ENCODE measurements around the gene CGB8. TPM values are rescaled to one million over a fixed set of nuclear protein-coding genes. Genes with fewer than 3 reads are reported as not detected.

Gene CGB8
- total RNA-seq, 1 experiment from 2014 or later, result not detected

DNA sequence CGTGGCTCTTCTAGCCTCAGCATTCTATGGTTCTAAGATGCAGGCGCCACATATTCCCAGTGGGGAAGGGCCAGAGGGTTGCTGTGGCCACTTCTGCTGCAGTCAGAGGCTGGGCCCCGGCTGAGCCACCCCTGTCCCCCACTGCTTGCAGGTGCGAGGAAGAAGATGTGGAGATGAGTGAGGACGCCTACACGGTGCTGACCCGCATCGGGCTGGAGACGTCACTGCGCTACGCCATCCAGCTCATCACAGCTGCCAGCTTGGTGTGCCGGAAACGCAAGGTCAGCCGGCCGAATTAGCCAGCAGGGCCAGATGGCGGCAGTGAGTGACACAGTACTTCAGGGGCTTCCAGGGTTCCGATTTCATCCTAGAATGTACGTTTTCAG is 34.0 kb downstream of the CGB8 start:
- Histone ChIP-seq H3K36me3 (replicated peaks; ENCODE audit: control insufficient read depth, insufficient read depth, low read length) (peaks cover 27% of the 10 kb centered on the region), H3K27me3 (ENCODE audit: control insufficient read depth, insufficient read depth, low read length) (peaks cover 18% of the 10 kb centered on the region), H3K4me3 (ENCODE audit: insufficient read depth, low read depth, low read length) (no peak overlapping the region)
- DNase-seq, result no peak

DNA sequence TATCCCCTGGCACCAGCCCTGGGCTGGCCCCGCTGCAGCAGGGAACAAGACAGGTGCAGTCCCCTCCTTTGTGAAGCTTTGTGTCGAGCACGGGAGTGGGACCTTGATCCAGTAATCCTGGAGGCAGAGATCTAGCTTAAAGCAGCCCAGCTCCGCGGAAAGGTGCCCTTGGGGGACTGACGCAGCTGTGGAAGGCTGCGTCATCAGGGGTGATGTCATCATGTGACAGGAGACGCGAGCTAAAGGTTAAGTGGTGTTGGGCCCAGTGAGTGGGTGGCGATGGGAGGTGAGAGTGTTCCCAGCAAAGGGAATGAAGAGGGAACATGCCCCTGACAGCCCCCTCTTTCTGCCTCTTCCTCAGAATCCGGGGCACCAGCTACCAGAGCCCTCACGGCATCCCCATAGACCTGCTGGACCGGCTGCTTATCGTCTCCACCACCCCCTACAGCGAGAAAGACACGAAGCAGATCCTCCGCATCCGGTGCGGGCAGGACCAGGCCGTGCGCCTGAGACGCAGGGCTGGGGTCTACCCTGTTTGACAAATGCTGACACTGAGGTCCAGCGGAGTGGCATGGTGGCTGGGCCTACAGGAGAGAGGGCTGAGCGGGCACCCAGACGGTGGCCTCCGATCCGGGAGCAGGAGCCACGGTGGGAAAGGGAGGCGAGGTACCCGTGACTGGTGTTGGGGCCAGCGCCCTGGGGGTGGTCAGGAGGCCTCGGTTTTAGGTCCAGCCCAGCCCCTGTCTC is 34.6 kb downstream of the CGB8 start:
- H3K4me3 ChIP-seq (ENCODE audit: insufficient read depth, low read depth, low read length), result no peak overlapping the region
- no peak for DNase-seq
- H3K27me3 ChIP-seq (ENCODE audit: control insufficient read depth, insufficient read depth, low read length), result peaks cover 18% of the 10 kb centered on the region

GRCh38 chr19:49011194-49011593 is 37.7 kb downstream of the CGB8 start:
- Histone ChIP-seq H3K27me3 (ENCODE audit: control insufficient read depth, insufficient read depth, low read length) (no peaks in the 10 kb centered on the region), H3K4me3 (ENCODE audit: insufficient read depth, low read depth, low read length) (no peak overlapping the region), H3K36me3 (replicated peaks; ENCODE audit: control insufficient read depth, insufficient read depth, low read length) (peaks cover 39% of the 10 kb centered on the region)
- peak; percentile 36 for DNase-seq

More for the DNA sequence above, 34.6 kb downstream of the CGB8 start:
- H3K36me3 ChIP-seq (replicated peaks; ENCODE audit: control insufficient read depth, insufficient read depth, low read length), result peaks cover 30% of the 10 kb centered on the region

DNA sequence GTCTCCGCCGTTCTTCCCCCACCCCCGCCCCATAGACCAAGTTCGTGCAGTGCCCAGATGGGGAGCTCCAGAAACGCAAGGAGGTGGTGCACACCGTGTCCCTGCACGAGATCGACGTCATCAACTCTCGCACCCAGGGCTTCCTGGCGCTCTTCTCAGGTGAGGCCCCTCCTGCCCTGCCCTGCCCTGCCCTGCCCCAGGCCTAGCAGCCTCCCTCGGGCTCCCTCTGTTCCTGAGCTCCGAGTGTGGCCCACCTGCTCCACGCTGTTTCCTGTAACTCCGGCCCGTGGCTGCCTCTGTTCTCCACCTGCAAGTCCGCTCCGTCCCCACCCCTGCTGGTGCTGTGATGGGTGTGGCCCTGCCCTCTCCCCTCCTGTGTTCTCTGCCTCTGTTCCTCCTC is 38.5 kb downstream of the CGB8 start:
- DNase-seq, result no peak
- Histone ChIP-seq H3K27me3 (ENCODE audit: control insufficient read depth, insufficient read depth, low read length) (no peaks in the 10 kb centered on the region), H3K4me3 (ENCODE audit: insufficient read depth, low read depth, low read length) (no peak overlapping the region), H3K36me3 (replicated peaks; ENCODE audit: control insufficient read depth, insufficient read depth, low read length) (peaks cover 39% of the 10 kb centered on the region)

DNA sequence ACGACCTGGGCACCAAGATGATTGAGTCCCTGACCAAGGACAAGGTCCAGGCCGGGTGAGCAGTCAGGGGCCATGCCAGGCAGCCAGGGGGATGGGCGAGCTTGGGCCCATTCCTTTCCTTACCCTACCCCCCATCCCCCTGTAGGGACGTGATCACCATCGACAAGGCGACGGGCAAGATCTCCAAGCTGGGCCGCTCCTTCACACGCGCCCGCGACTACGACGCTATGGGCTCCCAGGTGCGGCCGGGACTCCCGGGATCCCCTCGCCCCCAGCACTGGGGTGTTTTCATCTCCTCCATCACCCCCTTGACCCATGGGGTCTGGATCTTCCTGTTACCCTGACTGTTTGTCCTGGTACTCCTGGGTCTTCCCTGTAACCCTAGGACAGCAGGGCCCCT is 39.1 kb downstream of the CGB8 start:
- no peaks in the 10 kb centered on the region for H3K27me3 ChIP-seq (ENCODE audit: control insufficient read depth, insufficient read depth, low read length)
- no peak overlapping the region for H3K4me3 ChIP-seq (ENCODE audit: insufficient read depth, low read depth, low read length)
- DNase-seq, result peak; percentile 62
- peaks cover 41% of the 10 kb centered on the region for H3K36me3 ChIP-seq (replicated peaks; ENCODE audit: control insufficient read depth, insufficient read depth, low read length)

GRCh38 chr19:49006905-49007304 is 42.0 kb downstream of the CGB8 start:
- DNase-seq, result no peak
- H3K36me3 ChIP-seq (replicated peaks; ENCODE audit: control insufficient read depth, insufficient read depth, low read length), result peaks cover 47% of the 10 kb centered on the region
- no peaks in the 10 kb centered on the region for H3K27me3 ChIP-seq (ENCODE audit: control insufficient read depth, insufficient read depth, low read length)
- H3K4me3 ChIP-seq (ENCODE audit: insufficient read depth, low read depth, low read length), result no peak overlapping the region

DNA sequence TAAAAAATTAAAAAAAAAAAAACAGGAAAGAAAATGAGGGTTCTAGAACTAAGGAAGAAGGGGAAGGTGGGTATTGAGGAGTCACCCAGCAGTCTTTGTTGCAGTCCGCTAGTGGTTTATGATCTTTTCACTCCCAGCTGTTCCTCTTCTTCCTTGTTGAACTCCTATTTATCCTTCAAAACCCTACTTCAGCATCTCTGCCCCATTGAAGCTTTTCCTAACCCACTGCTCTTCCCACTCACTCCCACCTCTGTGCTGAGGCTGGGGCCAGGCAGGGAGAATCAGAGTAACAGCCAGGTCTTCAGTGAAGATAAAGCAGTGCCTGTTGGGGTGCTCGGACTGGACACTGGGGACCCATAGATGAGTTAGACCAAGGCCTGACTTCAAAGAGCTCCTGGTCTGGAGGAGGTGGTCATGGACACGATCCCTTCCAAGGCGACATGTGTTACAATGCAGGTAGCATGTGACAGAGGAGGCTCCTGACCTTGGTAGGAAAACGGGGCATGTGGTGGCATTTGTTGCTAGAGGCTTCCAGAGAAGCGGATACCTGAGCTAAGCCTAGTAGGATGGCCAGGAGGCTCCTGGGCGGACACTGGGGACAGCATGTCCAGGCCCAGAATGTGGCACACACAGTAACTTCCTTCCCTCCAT is 43.8 kb downstream of the CGB8 start:
- Histone ChIP-seq H3K27me3 (ENCODE audit: control insufficient read depth, insufficient read depth, low read length) (no peaks in the 10 kb centered on the region), H3K36me3 (replicated peaks; ENCODE audit: control insufficient read depth, insufficient read depth, low read length) (peaks cover 40% of the 10 kb centered on the region), H3K4me3 (ENCODE audit: insufficient read depth, low read depth, low read length) (no peak overlapping the region)
- DNase-seq, result no peak

DNA sequence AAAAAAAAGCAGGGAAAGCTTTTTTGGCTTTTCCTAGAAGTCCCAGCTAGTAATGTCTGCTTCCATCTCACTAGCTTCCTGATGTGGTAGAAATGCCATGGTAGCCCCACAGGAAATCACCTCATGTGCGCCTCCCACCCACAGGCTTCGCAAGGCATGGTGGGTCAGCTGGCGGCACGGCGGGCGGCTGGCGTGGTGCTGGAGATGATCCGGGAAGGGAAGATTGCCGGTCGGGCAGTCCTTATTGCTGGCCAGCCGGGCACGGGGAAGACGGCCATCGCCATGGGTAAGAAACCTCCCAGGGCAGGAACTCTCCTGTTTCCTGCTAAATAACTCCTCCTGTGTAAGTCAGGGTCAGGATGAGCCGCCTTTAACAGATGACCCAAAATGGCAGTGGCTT is 44.8 kb downstream of the CGB8 start:
- Histone ChIP-seq H3K4me3 (ENCODE audit: insufficient read depth, low read depth, low read length) (no peak overlapping the region), H3K27me3 (ENCODE audit: control insufficient read depth, insufficient read depth, low read length) (no peaks in the 10 kb centered on the region), H3K36me3 (replicated peaks; ENCODE audit: control insufficient read depth, insufficient read depth, low read length) (peaks cover 37% of the 10 kb centered on the region)
- DNase-seq, result no peak

DNA sequence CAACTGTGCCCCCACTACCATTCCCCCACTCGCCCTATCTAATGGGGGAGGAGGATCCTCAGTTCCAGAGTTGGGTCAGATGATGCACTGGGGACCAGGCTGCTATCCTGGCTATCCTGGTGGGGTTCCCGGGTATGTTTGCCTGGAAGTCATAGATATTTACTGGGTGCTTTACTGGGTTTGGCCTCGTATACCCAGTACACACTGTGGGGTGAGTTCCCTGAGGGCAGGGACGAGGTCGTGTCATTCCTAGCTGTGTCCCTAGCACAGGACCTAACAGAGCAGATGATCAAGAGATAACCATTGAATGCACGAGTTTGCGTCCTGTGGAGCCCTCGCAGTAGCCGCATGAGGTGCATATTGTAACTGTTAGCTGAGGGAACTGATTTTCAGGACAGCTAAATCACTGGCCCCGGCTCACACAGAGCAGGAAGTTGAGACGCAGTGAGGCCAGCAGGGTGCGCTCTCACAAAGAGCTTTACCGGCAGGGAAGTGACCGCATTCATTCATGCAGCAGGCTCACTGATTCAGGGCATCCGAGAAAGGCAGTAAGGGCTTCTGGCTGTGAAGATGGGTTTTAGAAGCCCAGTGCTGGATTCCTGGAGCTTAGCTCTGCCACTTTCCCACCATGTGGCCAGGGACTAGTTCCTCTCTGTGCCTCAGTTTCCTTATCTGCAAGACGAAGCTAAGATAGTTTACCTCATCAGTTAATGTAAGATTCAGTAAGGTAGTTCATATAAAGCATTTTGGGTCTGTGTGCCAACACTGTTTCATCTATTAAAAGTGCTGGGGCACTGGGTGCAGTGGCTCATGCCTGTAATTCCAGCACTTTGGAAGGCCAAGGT is 49.2 kb downstream of the CGB8 start:
- Histone ChIP-seq H3K36me3 (replicated peaks; ENCODE audit: control insufficient read depth, insufficient read depth, low read length) (peaks cover 19% of the 10 kb centered on the region), H3K4me3 (ENCODE audit: insufficient read depth, low read depth, low read length) (no peak overlapping the region), H3K27me3 (ENCODE audit: control insufficient read depth, insufficient read depth, low read length) (no peaks in the 10 kb centered on the region)
- peak; percentile 86 for DNase-seq

- DNase-seq, result peak; percentile 76
- Histone ChIP-seq H3K4me3 (ENCODE audit: insufficient read depth, low read depth, low read length) (no peak overlapping the region), H3K27me3 (ENCODE audit: control insufficient read depth, insufficient read depth, low read length) (no peaks in the 10 kb centered on the region), H3K36me3 (replicated peaks; ENCODE audit: control insufficient read depth, insufficient read depth, low read length) (peaks cover 8% of the 10 kb centered on the region)
Measured at GRCh38 chr19:48997972-48998371, 50.9 kb downstream of the CGB8 start.

Other genes with a start within 250 kb of the CGB8 start
- gene BCAT2, start 238.1 kb downstream of the CGB8 start, total RNA-seq (2014; rRNA removed; shearing (Covaris generic)), result 31.5 and 40.0 TPM in 2 replicates
- 9.9 and 18.0 TPM in 2 replicates for gene HSD17B14, start 212.6 kb downstream of the CGB8 start, total RNA-seq (2014; rRNA removed; shearing (Covaris generic))
- gene PLEKHA4, start 180.5 kb downstream of the CGB8 start, total RNA-seq (2014; rRNA removed; shearing (Covaris generic)), result 20.6 and 25.6 TPM in 2 replicates
- 20.3 and 21.6 TPM in 2 replicates for gene PPP1R15A, start 176.7 kb downstream of the CGB8 start, total RNA-seq (2014; rRNA removed; shearing (Covaris generic))
- 0.52 and 1.1 TPM in 2 replicates for gene TULP2, start 150.4 kb downstream of the CGB8 start, total RNA-seq (2014; rRNA removed; shearing (Covaris generic))
- gene NUCB1, start 148.8 kb downstream of the CGB8 start, total RNA-seq (2014; rRNA removed; shearing (Covaris generic)), result 173 and 203 TPM in 2 replicates
- not detected in 2 replicates for gene DHDH, start 115.4 kb downstream of the CGB8 start, total RNA-seq (2014; rRNA removed; shearing (Covaris generic))
- gene BAX, start 94.2 kb downstream of the CGB8 start, total RNA-seq (2014; rRNA removed; shearing (Covaris generic)), result 57.8 and 72.6 TPM in 2 replicates
- 2,437 and 3,282 TPM in 2 replicates for gene FTL, start 83.8 kb downstream of the CGB8 start, total RNA-seq (2014; rRNA removed; shearing (Covaris generic))
- 35.2 and 50.2 TPM in 2 replicates for gene GYS1, start 55.8 kb downstream of the CGB8 start, total RNA-seq (2014; rRNA removed; shearing (Covaris generic))
- 256 and 327 TPM in 2 replicates for gene RUVBL2, start 55.2 kb downstream of the CGB8 start, total RNA-seq (2014; rRNA removed; shearing (Covaris generic))
- not detected in 2 replicates for gene LHB, start 32.0 kb downstream of the CGB8 start, total RNA-seq (2014; rRNA removed; shearing (Covaris generic))
- gene CGB3, start 24.8 kb downstream of the CGB8 start, total RNA-seq (2014; rRNA removed; shearing (Covaris generic)), result not detected in 2 replicates
- 1.4 TPM in 1 of 2 replicates, not detected in the other for gene CGB2, start 17.2 kb downstream of the CGB8 start, total RNA-seq (2014; rRNA removed; shearing (Covaris generic))
- not detected in 2 replicates for gene CGB1, start 12.2 kb downstream of the CGB8 start, total RNA-seq (2014; rRNA removed; shearing (Covaris generic))
- not detected in 2 replicates for gene CGB5, start 5.3 kb downstream of the CGB8 start, total RNA-seq (2014; rRNA removed; shearing (Covaris generic))
- gene CGB7, start 8.6 kb upstream of the CGB8 start, total RNA-seq (2014; rRNA removed; shearing (Covaris generic)), result not detected in 2 replicates
- gene NTF4, start 15.7 kb upstream of the CGB8 start, total RNA-seq (2014; rRNA removed; shearing (Covaris generic)), result 0.81 and 1.2 TPM in 2 replicates
- gene KCNA7, start 23.6 kb upstream of the CGB8 start, total RNA-seq (2014; rRNA removed; shearing (Covaris generic)), result not detected in 2 replicates
- gene SNRNP70, start 36.3 kb upstream of the CGB8 start, total RNA-seq (2014; rRNA removed; shearing (Covaris generic)), result 338 and 397 TPM in 2 replicates
- 2.2 and 4.1 TPM in 2 replicates for gene LIN7B, start 65.3 kb upstream of the CGB8 start, total RNA-seq (2014; rRNA removed; shearing (Covaris generic))
- gene C19orf73, start 70.0 kb upstream of the CGB8 start, total RNA-seq (2014; rRNA removed; shearing (Covaris generic)), result 1.4 and 3.2 TPM in 2 replicates
- gene PPFIA3, start 70.4 kb upstream of the CGB8 start, total RNA-seq (2014; rRNA removed; shearing (Covaris generic)), result 21.1 and 23.6 TPM in 2 replicates
- 0.45 and 0.81 TPM in 2 replicates for gene HRC, start 106.3 kb upstream of the CGB8 start, total RNA-seq (2014; rRNA removed; shearing (Covaris generic))
- gene TRPM4, start 108.7 kb upstream of the CGB8 start, total RNA-seq (2014; rRNA removed; shearing (Covaris generic)), result 10.2 and 12.8 TPM in 2 replicates

Data from H7 (cell line).